ENCODE measurements around the gene PTPN20.

GRCh38 chr10:47015404-47015803 lies 104.2 kb downstream of the PTPN20 start:
- no peak for TF ChIP-seq CTCF (IDR thresholded peaks at IDR 0.05)
- TF ChIP-seq NR3C1 (CRISPR knock-in tag; conservative IDR thresholded peaks at IDR 0.05; ENCODE audit: low read depth): no peak
- TF ChIP-seq ZBTB21 (CRISPR knock-in tag; IDR thresholded peaks at IDR 0.05; ENCODE audit: borderline replicate concordance): no peak
- no peak for TF ChIP-seq E2F4 (CRISPR knock-in tag; IDR thresholded peaks at IDR 0.05; ENCODE audit: borderline replicate concordance, low read depth)
- TF ChIP-seq ZNF423 (CRISPR knock-in tag; IDR thresholded peaks at IDR 0.05): no peak
- no peak for TF ChIP-seq IRF1 (CRISPR knock-in tag; IDR thresholded peaks at IDR 0.05)

All from WTC11 (cell line).